Measurements from ENCODE around the gene SETMAR.
"Not testable (repeated sequence)": the region's sequence is repeated elsewhere in the genome, so short reads cannot be mapped to it uniquely, and the experiment has no call there.

SETMAR gene

DNA sequence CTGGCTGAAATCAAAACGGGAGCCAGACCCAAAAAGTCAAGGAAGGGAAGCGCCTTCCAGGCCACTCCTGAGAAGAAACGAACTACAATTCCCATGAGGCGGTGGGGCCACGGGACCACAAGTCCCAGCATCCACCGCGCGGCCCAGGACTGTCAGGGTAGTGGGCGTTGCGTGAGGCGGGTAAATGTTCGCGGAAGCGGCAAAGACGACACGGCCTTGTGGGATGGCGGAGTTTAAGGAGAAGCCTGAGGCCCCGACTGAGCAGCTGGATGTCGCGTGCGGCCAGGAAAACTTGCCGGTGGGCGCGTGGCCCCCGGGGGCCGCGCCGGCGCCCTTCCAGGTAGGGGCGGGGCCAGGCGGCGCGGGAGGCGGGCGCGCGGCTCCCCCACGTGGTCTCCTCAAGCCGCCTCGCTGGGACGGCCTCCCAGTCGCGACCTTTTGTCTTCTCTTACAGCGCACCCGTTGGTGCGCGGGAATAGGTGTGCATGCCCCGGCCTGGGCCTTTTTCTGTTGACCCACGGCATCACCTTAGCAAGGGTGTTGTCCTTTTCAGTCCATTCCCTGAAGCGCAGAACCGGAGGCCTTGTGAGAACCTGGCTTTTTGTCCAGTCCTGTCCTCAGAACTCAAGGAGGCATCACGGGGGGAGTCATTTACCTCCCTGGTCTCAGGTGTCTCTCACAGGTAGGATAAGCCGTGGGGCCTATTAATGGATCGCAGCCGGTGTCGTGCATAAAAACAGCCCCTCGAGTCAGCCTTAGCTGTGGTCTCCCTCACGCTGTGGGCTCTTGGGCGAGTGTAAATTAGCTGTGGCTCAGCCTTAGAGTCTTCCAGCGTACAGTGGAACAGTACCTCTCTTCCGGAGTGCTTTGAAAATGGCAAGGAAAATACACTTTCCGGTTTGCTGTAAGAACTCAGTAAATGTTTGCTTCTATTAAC, at the start of gene SETMAR:
TSS of gene SETMAR (plus strand) at position 183 of the 937 bp plus-strand sequence. CDS start at position 185, 2 bp downstream.
- peak; percentile 50 for DNase-seq (ENCODE audit: low read depth, low spot score)

DNA sequence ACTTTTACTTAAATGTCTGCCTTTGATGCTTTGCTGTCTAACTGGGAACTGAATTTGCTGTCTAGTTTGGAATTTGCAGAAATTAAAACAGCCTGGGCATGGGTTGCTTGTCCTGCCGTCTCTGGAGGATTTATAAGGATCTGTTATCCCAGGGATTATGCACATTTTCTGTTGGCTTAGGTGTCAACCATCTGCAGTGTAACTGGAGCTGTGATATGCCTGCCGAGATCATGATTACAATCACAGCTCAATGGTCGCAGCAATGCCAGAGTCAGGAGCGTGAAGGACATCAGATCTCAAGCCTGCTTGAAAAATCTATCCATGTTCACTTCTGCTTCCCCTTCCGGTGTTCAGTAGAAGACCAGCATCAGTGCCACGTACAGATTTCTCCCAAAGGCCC, 41.8 kb upstream of the SETMAR start:
- no peak for DNase-seq (ENCODE audit: low read depth, low spot score)

DNA sequence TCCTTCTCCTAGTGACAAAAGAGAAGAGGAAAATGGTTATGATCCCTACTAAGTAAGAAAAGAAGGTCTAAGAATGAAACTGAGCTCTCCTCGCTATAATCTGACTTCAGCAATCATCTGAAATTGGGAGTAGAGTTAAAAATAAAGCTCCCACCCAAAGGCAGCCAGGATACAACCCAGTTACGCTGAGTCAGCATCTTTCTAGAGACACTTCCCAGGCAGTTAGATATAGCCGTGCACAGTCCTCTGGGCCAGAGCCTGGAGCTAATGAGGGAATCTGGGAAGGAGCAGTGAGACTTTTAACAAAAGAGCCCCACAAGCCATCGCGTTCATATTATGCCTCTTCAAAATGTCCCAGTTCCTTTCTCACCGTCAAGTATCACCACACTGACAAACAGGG, 39.1 kb upstream of the SETMAR start:
- DNase-seq (ENCODE audit: low read depth, low spot score): no peak

DNA sequence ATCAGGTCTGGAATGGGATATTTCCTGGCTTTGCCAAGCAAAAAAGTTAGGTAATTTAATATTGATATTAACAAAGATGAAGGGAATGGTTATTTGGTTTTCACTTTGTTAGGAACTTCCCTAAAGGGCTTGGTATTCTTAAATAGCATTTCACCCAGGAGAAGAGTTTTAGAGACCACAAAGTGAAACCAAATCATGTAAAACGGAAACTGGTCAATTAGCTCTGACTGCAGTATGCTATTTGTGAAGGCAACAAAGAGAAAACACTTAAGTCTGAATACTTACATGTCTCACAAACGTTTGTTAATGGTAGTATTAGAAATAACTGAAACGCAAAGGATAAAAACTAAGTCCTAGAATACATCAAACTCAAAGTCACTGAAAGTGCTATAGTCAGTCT, 32.4 kb upstream of the SETMAR start:
- no peak for DNase-seq (ENCODE audit: low read depth, low spot score)

GRCh38 chr3:4271834-4272233, 31.3 kb upstream of the SETMAR start:
- no peak for DNase-seq (ENCODE audit: low read depth, low spot score)

DNA sequence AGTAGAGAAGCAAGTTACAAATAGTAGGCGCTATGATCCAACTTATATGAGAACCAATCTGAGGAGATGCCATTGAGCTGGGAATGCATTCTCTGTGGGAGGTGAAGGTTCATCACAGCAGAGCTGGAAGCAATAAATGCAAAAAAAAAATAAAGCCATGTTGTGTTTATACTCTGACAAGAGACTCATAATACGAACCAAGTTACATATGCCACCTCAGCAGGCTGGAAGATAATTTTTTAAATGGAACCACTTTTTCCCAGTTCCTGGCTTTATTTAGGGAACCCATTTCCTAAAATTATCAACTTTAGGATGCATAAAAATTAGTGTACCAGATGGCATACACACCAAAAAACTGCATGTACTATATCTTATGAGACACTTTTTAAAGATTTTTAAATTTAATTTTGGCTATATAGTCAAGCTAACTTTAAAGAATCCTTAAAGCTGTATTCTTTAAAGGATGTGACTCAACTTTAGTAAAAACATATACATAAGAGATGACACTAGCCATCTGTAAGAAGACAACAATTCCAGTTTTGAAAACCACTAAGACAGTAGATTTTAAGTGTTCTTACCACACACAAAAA, 23.6 kb upstream of the SETMAR start:
- DNase-seq (ENCODE audit: low read depth, low spot score): no peak

DNA sequence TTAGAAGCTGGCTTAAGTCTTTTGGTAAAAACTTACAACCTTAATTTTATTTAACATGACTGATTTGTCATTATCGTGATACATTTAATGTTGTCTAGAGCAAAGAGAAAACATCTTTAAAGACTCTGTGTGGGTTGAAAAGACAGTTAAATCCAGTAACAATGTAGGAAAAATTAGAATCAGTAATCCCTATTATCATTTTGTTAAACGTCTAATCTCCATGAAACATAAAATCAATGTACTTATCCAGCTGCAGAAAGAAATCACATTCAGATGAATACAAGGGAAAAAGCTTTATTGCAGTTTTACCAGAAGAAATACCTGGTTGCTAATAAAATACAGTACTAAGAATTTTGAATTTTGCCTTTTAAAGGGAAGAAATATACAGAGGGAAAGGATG, 21.2 kb upstream of the SETMAR start:
- DNase-seq (ENCODE audit: low read depth, low spot score): no peak

- DNase-seq (ENCODE audit: low read depth, low spot score): no peak
These were observed 18.3 kb upstream of the SETMAR start for GRCh38 chr3:4284865-4285264.

GRCh38 chr3:4289044-4289443, 14.1 kb upstream of the SETMAR start:
- DNase-seq (ENCODE audit: low read depth, low spot score): no peak

DNA sequence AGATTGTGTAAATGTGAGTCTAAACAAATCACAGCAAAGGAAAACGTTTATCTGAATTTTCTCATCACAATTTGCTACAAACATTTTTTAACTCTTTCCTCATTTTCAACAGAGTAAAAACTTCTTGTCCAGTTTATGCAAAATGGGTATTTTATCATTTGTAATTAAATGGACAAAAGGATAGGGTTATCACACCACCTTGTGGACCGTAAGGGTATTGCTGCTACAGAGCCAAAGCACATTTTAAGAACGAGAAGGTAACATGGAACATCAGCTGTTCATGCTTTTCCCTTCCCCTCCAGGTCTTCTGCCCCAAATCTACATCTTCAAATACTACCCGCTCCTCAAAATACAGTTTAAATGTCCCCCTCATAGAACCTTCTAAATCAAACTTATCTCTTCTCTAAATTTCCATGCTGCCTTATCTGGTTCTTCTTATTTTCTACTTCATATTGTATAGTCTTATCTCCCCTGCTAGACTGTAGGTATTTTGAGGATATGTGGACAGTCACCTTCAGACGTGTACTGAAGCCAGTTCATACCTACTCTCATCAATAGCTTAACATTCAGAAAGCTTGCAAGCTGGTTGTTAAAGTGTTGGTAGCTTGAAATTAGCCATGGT, 12.8 kb upstream of the SETMAR start:
- no peak for DNase-seq (ENCODE audit: low read depth, low spot score)

GRCh38 chr3:4292301-4292700, 10.9 kb upstream of the SETMAR start:
- DNase-seq (ENCODE audit: low read depth, low spot score): no peak

GRCh38 chr3:4294616-4295327, 8.4 kb upstream of the SETMAR start:
- no peak for DNase-seq (ENCODE audit: low read depth, low spot score)

GRCh38 chr3:4296454-4296853, 6.7 kb upstream of the SETMAR start:
- DNase-seq (ENCODE audit: low read depth, low spot score): not testable (repeated sequence)

- no peak for DNase-seq (ENCODE audit: low read depth, low spot score)
These were observed 5.7 kb upstream of the SETMAR start for GRCh38 chr3:4297486-4297885.

- DNase-seq (ENCODE audit: low read depth, low spot score): no peak
These were observed 422 bp upstream of the SETMAR start for GRCh38 chr3:4302747-4303146.

DNA sequence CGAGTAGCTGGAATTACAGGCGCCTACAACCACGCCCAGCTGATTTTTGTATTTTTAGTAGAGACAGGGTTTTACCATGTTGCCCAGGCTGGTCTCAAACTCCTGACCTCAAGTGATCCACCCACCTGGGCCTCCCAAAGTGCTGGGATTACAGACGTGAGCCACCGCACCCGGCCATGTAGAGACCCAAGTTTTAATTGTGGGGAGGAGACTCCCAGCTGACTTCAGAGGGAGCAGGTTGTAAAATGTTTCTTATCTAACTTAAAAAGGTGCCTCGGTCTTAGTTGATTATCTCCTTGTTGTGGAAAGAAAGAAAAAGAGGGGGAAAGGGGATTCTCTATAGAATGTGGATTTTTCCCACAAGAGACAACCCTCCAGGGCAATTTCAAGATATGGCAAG, 2.0 kb downstream of the SETMAR start:
- not testable (repeated sequence) for DNase-seq (ENCODE audit: low read depth, low spot score)

DNA sequence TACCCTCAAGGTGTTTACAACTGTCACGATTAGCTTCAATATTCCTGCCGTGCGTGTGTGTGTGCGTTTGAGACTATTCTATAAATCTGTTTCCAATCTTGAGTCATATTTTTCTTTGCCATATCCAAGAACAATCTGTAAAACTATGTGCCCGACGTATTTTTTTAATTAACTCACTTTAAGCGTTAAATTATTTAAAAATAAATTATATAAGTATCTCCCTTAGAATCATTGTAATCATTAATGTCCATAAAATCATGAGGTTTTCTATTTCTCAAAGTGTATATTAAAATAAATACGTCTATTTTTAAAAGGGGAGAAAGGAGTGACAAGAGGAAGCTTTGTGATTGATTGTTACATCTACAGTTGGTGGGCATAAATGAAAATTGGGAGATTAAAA, 2.9 kb downstream of the SETMAR start:
- no peak for DNase-seq (ENCODE audit: low read depth, low spot score)

DNA sequence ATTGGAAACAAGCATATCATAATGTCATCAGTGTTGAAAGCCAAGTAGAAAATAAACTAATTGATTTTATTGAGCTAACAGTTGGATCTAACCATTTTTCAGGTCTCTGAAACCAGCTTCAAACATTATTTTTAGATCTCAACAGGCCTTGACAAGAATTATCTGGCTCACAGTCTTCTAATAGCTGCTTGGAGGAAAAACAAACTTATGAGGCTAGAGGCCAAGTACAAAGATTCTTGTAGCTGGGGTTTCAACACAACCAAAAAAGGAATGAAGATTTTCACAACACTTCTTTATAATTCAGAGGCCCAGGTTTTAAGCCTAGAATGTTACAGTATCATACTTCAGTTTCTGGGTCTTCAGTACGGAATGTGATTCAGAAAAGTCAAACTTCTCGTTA, 3.7 kb downstream of the SETMAR start:
- no peak for DNase-seq (ENCODE audit: low read depth, low spot score)

DNA sequence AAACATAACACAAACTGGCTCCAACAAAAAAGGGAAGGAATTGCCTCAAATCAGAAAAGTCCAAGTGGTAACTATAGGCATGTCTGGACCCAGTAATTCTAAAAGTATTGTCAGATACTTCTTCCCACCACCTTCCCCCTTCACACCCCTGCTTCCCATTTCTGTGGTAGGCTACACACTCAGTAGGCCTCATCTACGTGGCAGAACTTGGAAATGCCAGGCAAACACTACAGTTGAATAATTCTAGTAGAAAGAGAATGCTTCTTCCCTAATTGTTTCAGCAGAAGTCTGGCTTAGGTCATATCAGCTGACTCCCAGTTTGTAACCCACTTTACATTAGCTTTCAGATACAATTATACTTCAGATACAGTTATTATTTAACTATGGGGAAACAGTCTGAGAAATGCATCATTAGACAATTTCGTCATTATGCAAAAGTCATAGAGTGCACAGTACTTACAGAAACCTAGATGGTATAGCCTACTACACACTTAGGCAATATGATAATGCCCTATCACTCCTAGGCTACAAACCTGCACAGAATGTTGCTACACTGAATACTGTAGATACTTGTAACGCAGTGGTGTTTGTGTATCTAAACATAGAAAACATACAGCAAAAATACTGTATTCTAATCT, 6.4 kb downstream of the SETMAR start:
- no peak for DNase-seq (ENCODE audit: low read depth, low spot score)

- no peak for DNase-seq (ENCODE audit: low read depth, low spot score)
These were observed 7.8 kb downstream of the SETMAR start for GRCh38 chr3:4310971-4311370.

DNA sequence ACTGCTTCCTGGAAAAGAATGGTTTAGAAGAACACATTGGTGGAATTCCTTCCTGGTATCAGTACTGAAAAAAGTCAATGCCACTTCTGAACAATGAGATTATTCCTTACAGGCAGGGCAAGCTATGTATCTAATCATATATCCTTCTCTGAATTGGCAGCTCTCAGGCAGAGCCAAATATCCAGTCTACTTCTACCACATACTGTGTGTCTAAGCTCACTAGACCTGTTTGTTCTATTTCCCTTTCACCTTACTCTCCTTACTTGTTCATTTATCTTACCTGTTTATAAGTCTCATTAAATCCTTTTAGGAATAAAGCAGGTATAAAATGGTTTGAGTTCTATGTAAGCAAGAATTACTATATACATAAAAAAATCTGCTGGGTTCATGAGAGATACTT, 8.3 kb downstream of the SETMAR start:
- DNase-seq (ENCODE audit: low read depth, low spot score): no peak
